SJCRH30 (cell line): ENCODE measurements around the gene SLC38A4. TPM values are rescaled to one million over a fixed set of nuclear protein-coding genes. Genes with fewer than 3 reads are reported as not detected.
"Not testable (repeated sequence)": the region's sequence is repeated elsewhere in the genome, so short reads cannot be mapped to it uniquely, and the experiment has no call there.

Experiments
- DNase-seq, 2 experiments: peaks; one replicate each; pipeline ENCODE4 v3.0.0-alpha.2; 2015 to 2020
- H3K27ac ChIP-seq: fragments of 250-450 bp; sonication (Bioruptor Pico); 2 replicates; pipeline ENCODE4 v1.5.1; 2020; ENCODE audit warnings: mild to moderate bottlenecking, moderate library complexity
- H3K27me3 ChIP-seq: fragments of 250-450 bp; sonication (Bioruptor Pico); 2 replicates; pipeline ENCODE4 v1.5.1; 2020; ENCODE audit warnings: mild to moderate bottlenecking, moderate library complexity
- H3K36me3 ChIP-seq: fragments of 250-450 bp; sonication (Bioruptor Pico); 2 replicates; pipeline ENCODE4 v1.5.1; 2020; ENCODE audit warnings: mild to moderate bottlenecking, moderate library complexity
- H3K4me1 ChIP-seq: fragments of 250-450 bp; sonication (Bioruptor Pico); 2 replicates; pipeline ENCODE4 v1.5.1; 2020; ENCODE audit warnings: mild to moderate bottlenecking, moderate library complexity
- H3K4me3 ChIP-seq: fragments of 250-450 bp; sonication (Bioruptor Pico); 2 replicates; pipeline ENCODE4 v1.5.1; 2020; ENCODE audit warnings: mild to moderate bottlenecking, moderate library complexity
- H3K9me3 ChIP-seq: fragments of 250-450 bp; sonication (Bioruptor Pico); replicated peaks from 2 replicates; pipeline ENCODE4 v1.5.1; 2020; ENCODE audit warnings: mild to moderate bottlenecking, moderate library complexity
- total RNA-seq: library from RNA; depleted of rRNA; stranded (reverse); fragments of >200 nt; shearing (Covaris generic); gene quantifications from 2 replicates; pipeline ENCODE4 v1.2.3, GENCODE V29; 2014

SLC38A4 gene
- total RNA-seq, 1 experiment from 2014 or later = 3.9 TPM

DNA sequence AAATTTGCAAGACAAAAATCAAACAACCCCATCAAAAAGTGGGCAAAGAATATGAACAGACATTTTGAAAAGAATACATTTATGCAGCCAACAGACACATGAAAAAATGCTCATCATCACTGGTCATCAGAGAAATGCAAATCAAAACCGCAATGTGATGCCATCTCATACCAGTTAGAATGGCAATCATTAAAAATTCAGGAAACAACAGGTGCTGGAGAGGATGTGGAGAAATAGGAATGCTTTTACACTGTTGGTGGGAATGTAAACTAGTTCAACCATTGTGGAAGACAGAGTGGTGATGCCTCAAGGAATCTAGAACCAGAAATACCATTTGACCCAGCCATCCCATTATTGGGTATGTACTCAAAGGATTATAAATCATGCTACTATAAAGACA is 83.5 kb downstream of the SLC38A4 start:
- not testable (repeated sequence) for H3K4me1 ChIP-seq, H3K4me3 ChIP-seq, H3K36me3 ChIP-seq, H3K27me3 ChIP-seq
- peak; percentile 56 to 68 for DNase-seq
- peaks cover 39% of the 10 kb centered on the region for H3K9me3 ChIP-seq
- H3K27ac ChIP-seq = peak overlapping the region; percentile 37

DNA sequence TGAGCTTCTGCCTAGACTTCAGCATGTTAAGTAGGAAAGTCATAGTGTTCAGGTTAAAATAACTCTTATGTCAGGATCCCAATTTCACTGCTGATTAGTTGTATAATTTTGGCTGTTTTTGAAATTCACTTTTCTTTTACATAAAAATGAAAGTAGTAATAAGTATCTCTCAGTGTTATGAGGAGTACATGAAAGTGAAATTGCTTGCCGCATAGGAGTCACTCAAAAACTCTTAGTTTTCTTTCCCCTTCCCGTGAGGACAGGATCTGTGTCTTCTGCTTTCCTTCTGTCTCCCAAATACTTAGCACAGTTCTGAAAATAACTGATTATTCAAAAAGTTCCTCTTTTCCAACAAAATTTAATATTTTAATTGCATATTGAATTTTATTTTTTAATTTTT is 100.5 kb downstream of the SLC38A4 start:
- H3K4me3 ChIP-seq = no peak overlapping the region
- H3K27ac ChIP-seq = no peak overlapping the region
- H3K9me3 ChIP-seq = no peaks in the 10 kb centered on the region; the same call in none of the 2 replicates
- H3K4me1 ChIP-seq = peaks cover 16% of the 10 kb centered on the region
- no peaks in the 10 kb centered on the region for H3K27me3 ChIP-seq
- DNase-seq = no peak
- no peaks in the 10 kb centered on the region for H3K36me3 ChIP-seq

DNA sequence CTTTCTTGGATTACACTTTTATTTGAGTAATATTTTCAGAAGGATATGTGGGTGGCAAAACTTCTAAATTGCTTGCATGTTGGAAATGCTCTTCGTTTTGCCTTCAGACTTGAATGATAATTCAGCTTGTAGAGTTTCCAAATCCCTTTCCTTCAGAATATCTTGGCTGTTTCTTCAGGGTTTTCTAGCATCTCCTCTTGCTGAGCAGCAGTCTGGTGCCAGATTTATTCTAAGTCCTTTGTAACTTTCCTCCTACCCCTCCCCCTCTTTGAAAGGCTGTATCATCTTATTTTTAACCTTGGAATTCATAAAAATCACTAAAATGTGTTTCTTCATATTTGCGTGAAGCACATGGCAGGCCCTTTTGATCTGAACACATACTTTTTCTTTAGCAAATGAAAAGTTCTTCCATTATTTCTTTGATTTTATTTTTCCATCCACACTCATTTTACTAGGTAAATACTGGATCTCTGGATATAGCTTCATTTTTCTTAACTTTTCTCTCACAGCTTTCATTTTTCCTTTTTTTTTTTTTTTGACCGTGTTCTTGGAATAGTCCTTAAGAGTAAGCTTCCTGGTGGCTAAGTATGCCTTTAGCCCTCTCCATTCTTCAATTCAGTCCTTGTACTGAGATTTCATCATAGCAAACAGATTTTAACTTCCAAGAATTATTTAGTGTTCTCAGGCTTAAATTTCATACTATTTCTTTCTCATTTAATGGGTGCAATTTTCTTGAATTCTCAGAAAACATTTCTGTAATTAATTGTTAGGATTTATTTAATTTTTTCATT is 102.0 kb downstream of the SLC38A4 start:
- no peak for DNase-seq
- H3K27me3 ChIP-seq = no peaks in the 10 kb centered on the region
- H3K27ac ChIP-seq = no peak overlapping the region
- peaks cover 14% of the 10 kb centered on the region for H3K4me1 ChIP-seq
- no peaks in the 10 kb centered on the region; the same call in none of the 2 replicates for H3K9me3 ChIP-seq
- H3K4me3 ChIP-seq = no peak overlapping the region
- no peaks in the 10 kb centered on the region for H3K36me3 ChIP-seq

DNA sequence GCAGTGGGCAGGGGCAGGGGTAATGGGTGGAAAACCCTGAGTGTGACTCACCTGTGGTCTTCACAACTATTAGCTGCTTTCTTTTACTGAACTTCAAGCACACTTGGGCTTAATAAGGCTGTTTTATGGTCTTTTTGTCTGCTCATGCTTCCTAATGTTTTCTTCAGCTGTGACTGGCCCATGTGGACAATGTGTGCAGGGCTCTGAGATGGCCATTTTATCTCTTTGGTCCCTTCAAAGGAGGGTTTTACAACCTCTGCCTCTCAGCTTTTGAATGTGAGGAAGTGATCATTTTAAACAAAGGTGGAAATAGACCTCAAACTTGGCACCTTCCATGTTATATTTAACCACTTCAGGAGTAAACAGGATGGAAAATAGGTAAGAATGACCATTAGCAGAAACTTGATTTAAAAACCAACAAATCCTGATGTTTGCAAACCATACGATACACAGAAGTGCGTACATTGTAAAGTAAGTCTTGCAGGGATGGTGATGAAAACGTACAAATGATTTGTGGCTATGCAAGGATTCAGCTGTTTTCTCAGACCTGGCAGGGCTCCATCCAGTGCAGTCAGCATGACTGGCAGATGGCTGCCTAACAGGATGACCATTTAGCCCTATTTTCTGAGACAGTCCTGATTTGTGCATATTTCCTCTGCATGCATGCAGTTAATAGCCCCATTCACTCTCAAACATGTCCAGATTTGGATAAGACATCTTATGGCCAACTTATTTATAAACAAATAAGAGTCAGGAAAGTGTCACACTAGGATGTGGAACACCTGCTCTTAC is 103.2 kb downstream of the SLC38A4 start:
- Histone ChIP-seq H3K4me1 (peaks cover 14% of the 10 kb centered on the region), H3K9me3 (no peaks in the 10 kb centered on the region; the same call in none of the 2 replicates), H3K27ac (no peak overlapping the region; the same call in 1 of the 2 replicates), H3K4me3 (no peak overlapping the region), H3K36me3 (no peaks in the 10 kb centered on the region), H3K27me3 (no peaks in the 10 kb centered on the region)
- peak; percentile 59 to 61 for DNase-seq

DNA sequence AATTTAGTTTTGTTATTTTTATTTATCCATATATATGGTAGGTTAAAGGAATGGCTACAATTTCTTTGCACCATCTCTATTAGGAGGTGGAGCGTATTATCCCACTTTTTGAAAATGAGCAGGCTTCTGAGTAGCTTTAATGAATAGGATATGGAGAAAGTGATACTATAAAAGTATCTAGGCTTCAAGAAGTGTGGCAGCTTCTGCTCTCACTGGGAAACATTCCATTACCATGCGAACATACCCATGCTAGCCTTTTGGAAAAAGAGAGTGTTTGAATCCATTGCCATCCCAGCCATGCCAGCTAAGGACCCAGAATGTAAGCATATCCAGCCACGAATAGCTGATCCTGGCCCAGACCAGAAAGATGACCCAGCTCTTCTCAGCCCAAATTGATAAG is 107.3 kb downstream of the SLC38A4 start:
- H3K9me3 ChIP-seq = peaks cover 3% of the 10 kb centered on the region; the same call in 1 of the 2 replicates
- H3K27me3 ChIP-seq = no peaks in the 10 kb centered on the region
- no peak overlapping the region for H3K4me3 ChIP-seq
- peaks cover 11% of the 10 kb centered on the region for H3K4me1 ChIP-seq
- H3K27ac ChIP-seq = no peak overlapping the region
- H3K36me3 ChIP-seq = no peaks in the 10 kb centered on the region
- no peak for DNase-seq

DNA sequence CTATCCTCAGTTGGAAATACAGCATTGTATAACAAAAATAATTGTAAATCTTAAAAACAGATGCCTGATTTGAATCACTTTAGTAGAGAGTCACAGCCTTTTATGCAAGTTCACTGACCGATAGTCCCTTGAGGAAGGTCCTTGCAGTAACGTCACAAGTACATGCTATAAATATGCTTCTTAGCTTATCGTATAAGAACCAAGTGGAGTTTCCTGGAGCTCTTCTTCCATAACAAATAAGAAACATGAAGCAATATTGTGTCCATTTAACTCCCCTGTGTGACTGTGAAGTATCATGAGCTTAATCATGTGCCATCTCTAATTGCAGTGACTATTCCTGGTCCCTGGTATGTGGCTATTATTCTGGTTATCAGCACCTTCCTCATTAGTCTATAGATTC is 107.9 kb downstream of the SLC38A4 start:
- H3K27ac ChIP-seq = no peak overlapping the region
- no peaks in the 10 kb centered on the region for H3K27me3 ChIP-seq
- peaks cover 10% of the 10 kb centered on the region for H3K4me1 ChIP-seq
- DNase-seq = no peak
- H3K36me3 ChIP-seq = no peaks in the 10 kb centered on the region
- H3K9me3 ChIP-seq = 0 out of 2 replicates have a peak, but pooled peaks cover 6% of the 10 kb centered on the region
- H3K4me3 ChIP-seq = no peak overlapping the region

DNA sequence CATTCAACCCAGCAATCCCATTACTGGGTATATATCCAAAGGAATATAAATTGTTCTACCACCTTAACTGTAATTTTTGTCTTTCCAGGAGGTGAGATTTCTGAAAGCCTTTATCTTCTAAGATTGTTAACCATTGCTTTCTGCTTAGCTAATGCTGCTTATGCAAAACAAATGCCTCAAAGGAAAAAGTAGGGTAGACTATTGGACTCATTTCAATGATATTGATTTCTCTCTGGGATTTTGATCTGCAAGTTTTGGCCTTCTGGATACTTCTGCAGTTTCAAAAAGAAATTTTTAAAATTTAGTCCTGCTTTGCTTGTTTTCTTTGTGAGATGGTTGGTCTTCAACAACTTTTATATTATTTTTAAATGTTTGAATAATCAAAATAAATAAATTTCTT is 108.6 kb downstream of the SLC38A4 start:
- Histone ChIP-seq H3K27me3 (no peaks in the 10 kb centered on the region), H3K36me3 (no peaks in the 10 kb centered on the region), H3K27ac (no peak overlapping the region), H3K4me3 (no peak overlapping the region), H3K4me1 (peaks cover 2% of the 10 kb centered on the region), H3K9me3 (0 out of 2 replicates have a peak, but pooled peaks cover 6% of the 10 kb centered on the region)
- DNase-seq = no peak
